NCI-H82 (cell line): ENCODE data around the gene GAS7.
A peak's percentile ranks its signal among the peaks of the same experiment; 100 is the strongest.

Source experiments
- DNase-seq: peaks from one replicate; lab custom pipeline; 2025; lab: John Stamatoyannopoulos, UW

Gene GAS7

GRCh38 chr17:10171581-10171981 is 26.8 kb downstream of the GAS7 start:
- DNase-seq = peak; percentile 64

GRCh38 chr17:10171122-10171571 is 27.3 kb downstream of the GAS7 start:
- DNase-seq = no peak

GRCh38 chr17:10170233-10170632 is 28.2 kb downstream of the GAS7 start:
- DNase-seq = no peak

- no peak for DNase-seq
Measured at GRCh38 chr17:10169290-10169689, 29.1 kb downstream of the GAS7 start.

- no peak for DNase-seq
Measured at GRCh38 chr17:10166176-10166935, 32.0 kb downstream of the GAS7 start.

GRCh38 chr17:10162096-10162495 is 36.3 kb downstream of the GAS7 start:
- no peak for DNase-seq

GRCh38 chr17:10161386-10161785 is 37.0 kb downstream of the GAS7 start:
- DNase-seq = no peak

GRCh38 chr17:10156948-10157607 is 41.3 kb downstream of the GAS7 start:
- no peak for DNase-seq

- DNase-seq = no peak
Measured at GRCh38 chr17:10156599-10156947, 41.8 kb downstream of the GAS7 start.

GRCh38 chr17:10156077-10156435 is 42.4 kb downstream of the GAS7 start:
- no peak for DNase-seq

- no peak for DNase-seq
Measured at GRCh38 chr17:10155371-10156076, 42.9 kb downstream of the GAS7 start.

- DNase-seq = no peak
Measured at GRCh38 chr17:10151667-10152496, 46.5 kb downstream of the GAS7 start.

- DNase-seq = no peak
Measured at GRCh38 chr17:10149573-10150399, 48.6 kb downstream of the GAS7 start.

GRCh38 chr17:10147761-10148415 is 50.5 kb downstream of the GAS7 start:
- DNase-seq = no peak

GRCh38 chr17:10147040-10147439 is 51.4 kb downstream of the GAS7 start:
- DNase-seq = no peak

- no peak for DNase-seq
Measured at GRCh38 chr17:10144982-10145381, 53.4 kb downstream of the GAS7 start.

GRCh38 chr17:10144456-10144855 is 54.0 kb downstream of the GAS7 start:
- no peak for DNase-seq

GRCh38 chr17:10141436-10141835 is 57.0 kb downstream of the GAS7 start:
- DNase-seq = no peak

- no peak for DNase-seq
Measured at GRCh38 chr17:10139577-10139976, 58.8 kb downstream of the GAS7 start.

GRCh38 chr17:10136258-10136981 is 62.0 kb downstream of the GAS7 start:
- DNase-seq = no peak
